HFFc6 (cell line): ENCODE results near the gene FAM53B. TPM values are rescaled to one million over a fixed set of nuclear protein-coding genes. Genes with fewer than 3 reads are reported as not detected.

ENCODE experiments used
- DNase-seq: peaks from one replicate; pipeline ENCODE4 v3.0.0-alpha.2; 2018
- H3K27ac Mint-ChIP-seq: 2 replicates; pipeline ENCODE4 v1.8.0; 2020; ENCODE audit warnings: mild to moderate bottlenecking, mixed read lengths
- H3K27me3 Mint-ChIP-seq: 2 replicates; pipeline ENCODE4 v1.8.0; 2021; ENCODE audit warnings: mild to moderate bottlenecking, moderate library complexity, mixed read lengths; ENCODE audit not compliant: insufficient read depth
- H3K36me3 Mint-ChIP-seq: 2 replicates; pipeline ENCODE4 v1.8.0; 2021; ENCODE audit warnings: low read depth, mixed read lengths
- H3K4me1 Mint-ChIP-seq: 2 replicates; pipeline ENCODE4 v1.8.0; 2020; ENCODE audit warnings: low read depth, mixed read lengths
- H3K4me3 Mint-ChIP-seq: 2 replicates; pipeline ENCODE4 v1.8.0; 2020; ENCODE audit warnings: mild to moderate bottlenecking, moderate library complexity, mixed read lengths
- H3K9me3 Mint-ChIP-seq: 2 replicates; pipeline ENCODE4 v1.8.0; 2020; ENCODE audit warnings: mild to moderate bottlenecking, mixed read lengths
- CTCF ChIP-seq: fragments of 200-600 bp; sonication (generic); IDR thresholded peaks from 2 replicates; pipeline ENCODE4 v1.5.0; 2021; ENCODE audit warnings: antibody characterized with exemption, mild to moderate bottlenecking
- total RNA-seq, 6 experiments: library from RNA; stranded (reverse); fragmentation: NEBNext Ultra II Directional; extraction: Animal tissue kit (Norgen Biotek cat#: 25700); gene quantifications; 2 replicates in 1 of 6; 3 replicates in 5 of 6; pipeline ENCODE4 v1.2.3, GENCODE V29; 2021

The FAM53B gene
- total RNA-seq, 6 experiments from 2014 or later: 9.3 to 10.6 (median 10.4) TPM

GRCh38 chr10:124653811-124654651 lies 90.1 kb downstream of the FAM53B start:
- peaks cover 4% of the 10 kb centered on the region for H3K4me1 Mint-ChIP-seq
- H3K27ac Mint-ChIP-seq: no peak overlapping the region
- TF ChIP-seq CTCF: no peak
- H3K9me3 Mint-ChIP-seq: no peaks in the 10 kb centered on the region
- H3K27me3 Mint-ChIP-seq: peaks cover 3% of the 10 kb centered on the region; the same call in 1 of the 2 replicates
- no peak overlapping the region for H3K4me3 Mint-ChIP-seq
- no peak for DNase-seq
- no peaks in the 10 kb centered on the region for H3K36me3 Mint-ChIP-seq

GRCh38 chr10:124653311-124653710 lies 90.9 kb downstream of the FAM53B start:
- Mint-ChIP-seq H3K4me1 (peaks cover 12% of the 10 kb centered on the region), H3K9me3 (no peaks in the 10 kb centered on the region)

GRCh38 chr10:124652701-124653100 lies 91.5 kb downstream of the FAM53B start:
- H3K4me1 Mint-ChIP-seq: peaks cover 18% of the 10 kb centered on the region
- peaks cover under 1% of the 10 kb centered on the region; the same call in 1 of the 2 replicates for H3K27me3 Mint-ChIP-seq
- no peaks in the 10 kb centered on the region for H3K36me3 Mint-ChIP-seq
- no peak overlapping the region for H3K4me3 Mint-ChIP-seq
- TF ChIP-seq CTCF: no peak
- H3K9me3 Mint-ChIP-seq: no peaks in the 10 kb centered on the region
- no peak for DNase-seq
- H3K27ac Mint-ChIP-seq: no peak overlapping the region

More at GRCh38 chr10:124653311-124653710, 90.9 kb downstream of the FAM53B start:
- Mint-ChIP-seq H3K36me3 (no peaks in the 10 kb centered on the region), H3K4me3 (no peak overlapping the region), H3K27ac (no peak overlapping the region), H3K27me3 (peaks cover 3% of the 10 kb centered on the region; the same call in 1 of the 2 replicates)
- no peak for DNase-seq
- TF ChIP-seq CTCF: no peak

- DNase-seq: no peak
- H3K36me3 Mint-ChIP-seq: no peaks in the 10 kb centered on the region
- no peaks in the 10 kb centered on the region for H3K9me3 Mint-ChIP-seq
- no peak for TF ChIP-seq CTCF
- no peak overlapping the region for H3K4me3 Mint-ChIP-seq
- no peaks in the 10 kb centered on the region; the same call in 1 of the 2 replicates for H3K27me3 Mint-ChIP-seq
- H3K4me1 Mint-ChIP-seq: peaks cover 23% of the 10 kb centered on the region
- no peak overlapping the region for H3K27ac Mint-ChIP-seq
These were observed 92.0 kb downstream of the FAM53B start for GRCh38 chr10:124652200-124652599.

GRCh38 chr10:124651402-124651891 lies 92.7 kb downstream of the FAM53B start:
- Mint-ChIP-seq H3K27ac (no peak overlapping the region), H3K36me3 (no peaks in the 10 kb centered on the region), H3K9me3 (no peaks in the 10 kb centered on the region), H3K4me3 (no peak overlapping the region), H3K4me1 (peaks cover 30% of the 10 kb centered on the region), H3K27me3 (no peaks in the 10 kb centered on the region; the same call in 1 of the 2 replicates)
- no peak for TF ChIP-seq CTCF
- DNase-seq: no peak
